Stimulated activated CD4-positive, alpha-beta T cell treated with anti-CD3 and anti-CD28 coated beads, Interleukin-15, amount 100 ng/mL, for 1 hour (primary cell): ENCODE measurements around the gene MEPCE.

Experiments used
- DNase-seq, 2 donors: peaks; one replicate each; pipeline ENCODE4 v3.0.0-alpha.2; 2020; ENCODE audit warnings: low read depth in 1 of 2, low spot score in 1 of 2

The MEPCE gene

GRCh38 chr7:100481466-100481865 is 51.8 kb downstream of the MEPCE start:
- DNase-seq = no peak

GRCh38 chr7:100482728-100483089 is 53.1 kb downstream of the MEPCE start:
- no peak for DNase-seq

- DNase-seq = peak; percentile 73 to 83
Observed at GRCh38 chr7:100483090-100483721, 53.6 kb downstream of the MEPCE start.
